Heart left ventricle (tissue), 16 donors: Measurements from ENCODE around the gene ENOX1. TPM values are rescaled to one million over a fixed set of nuclear protein-coding genes. Genes with fewer than 3 reads are reported as not detected.

Experiments used
- ATAC-seq, 4 donors: fragments of 200-7000 bp; cut with Tn5 transposase; one replicate each; pipeline ENCODE4 v1.9.1; 2020 to 2022; ENCODE audit warnings: moderate library complexity in 4 of 4, mild to moderate bottlenecking in 3 of 4, moderate number of reproducible peaks in 1 of 4
- DNase-seq, 5 donors: peaks; one replicate each; pipeline ENCODE4 v3.0.0-alpha.2; 2020
- H3K27ac ChIP-seq, 12 donors: fragments of 200-600 bp; sonication (generic) in 4 of 12; one replicate each; pipeline versions ENCODE4 v1.5.0 to v1.8.0; 2016 to 2022; ENCODE audit warnings: mild to moderate bottlenecking in 2 of 12
- H3K27me3 ChIP-seq, 9 donors: fragments of 200-600 bp; sonication (generic) in 2 of 9; one replicate each; pipeline versions ENCODE4 v1.5.1 to v1.8.0; 2016 to 2022; ENCODE audit warnings: mild to moderate bottlenecking in 3 of 9
- H3K36me3 ChIP-seq, 9 donors: fragments of 200-600 bp; sonication (generic) in 2 of 9; one replicate each; pipeline versions ENCODE4 v1.5.0 to v1.8.0; 2018 to 2022; ENCODE audit warnings: mild to moderate bottlenecking in 2 of 9
- H3K4me1 ChIP-seq, 12 donors: fragments of 200-600 bp; sonication (generic) in 4 of 12; one replicate each; pipeline versions ENCODE4 v1.5.0 to v1.8.0; 2016 to 2022; ENCODE audit warnings: mild to moderate bottlenecking in 3 of 12
- H3K4me3 ChIP-seq, 12 donors: fragments of 200-600 bp; sonication (generic) in 4 of 12; one replicate each; pipeline versions ENCODE4 v1.5.0 to v1.8.0; 2017 to 2022; ENCODE audit warnings: mild to moderate bottlenecking in 9 of 12, moderate library complexity in 4 of 12
- H3K9me3 ChIP-seq, 12 donors: fragments of 200-600 bp; sonication (generic) in 4 of 12; one replicate each; pipeline versions ENCODE4 v1.5.0 to v1.8.0; 2016 to 2022; ENCODE audit warnings: mild to moderate bottlenecking in 1 of 12
- CTCF ChIP-seq, 12 donors: fragments of 200-600 bp; sonication (generic) in 4 of 12; IDR thresholded peaks; one replicate each; pipeline versions ENCODE4 v1.5.0 to v1.8.0; 2018 to 2022; ENCODE audit warnings: antibody characterized with exemption in 12 of 12, mild to moderate bottlenecking in 5 of 12
- POLR2A ChIP-seq, 2 donors: fragments of 450-650 bp; IDR thresholded peaks; one replicate each; pipeline ENCODE4 v1.6.1; 2017; ENCODE audit warnings: antibody characterized with exemption in 2 of 2, mild to moderate bottlenecking in 2 of 2, moderate library complexity in 2 of 2
- WGBS, 4 donors: extraction: QIAGEN DNeasy Blood & Tissue Kit in 2 of 4; methylation state at CpG; one replicate each; pipeline versions ENCODE4 v1.1.5 to v1.1.7; 2013 to 2018; 5-methylcytosine and 5-hydroxymethylcytosine counted together
- intact Hi-C, 10 donors: fragments of 100-400 bp; cut with DNase I; formaldehyde crosslinking; loops; one replicate each; pipeline versions ENCODE4 v1.11.1 to v1.14.2; 2022
- polyA plus RNA-seq, 2 donors: library from polyadenylated mRNA; stranded (reverse); fragments of 200-250 nt; gene quantifications; one replicate each; pipeline ENCODE4 v1.2.3, GENCODE V29; 2013
- total RNA-seq, 9 donors: library from RNA; depleted of rRNA in 2 of 9; stranded (reverse); fragments of >200 nt in 2 of 9; fragmentation: NEBNext Ultra II Directional in 3 of 9; extraction: Animal tissue kit (Norgen Biotek cat#: 25700) in 3 of 9; gene quantifications; one replicate each; pipeline versions ENCODE4 v1.1.0 to v1.2.4, GENCODE V29; 2016 to 2023
- donor health status: ischemic (EF 13 %, LVEDD 7.1; RV severe dilation, severe dysfunction).
- donor health status: healthy with polysubstance abuse.
- donor health status: DM: no; HTN: yes; CAD: no.
- donor health status: DM: no; HTN: no; CAD: no.
- donor health status: ischemic (EF 25% LVEDD 6.9; RV normal size, moderate dysfunction).
- donor health status: ischemic (EF 25% LVEDD 5.7; RV mildly dilated, moderate dysfunction).
- donor health status: healthy.
- donor health status: DM: yes; HTN: yes; CAD: no.
- donor health status: ischemic (EF 35%, LVEDD 5.7; RV mildly dilated, moderate dysfunction).
- donor health status: nonischemic (EF 11% LVEDD 7.7; RV severe dilation, severe dysfunction).
- donor health status: DM: yes; HTN: yes; CAD: no.
- donor health status: PGD.
- donor health status: ischemic (EF 29% LVEDD 5.4; RV normal size, mild dysfunction).
- donor health status: nonischemic (EF 23%, LVEDD 6.1; RV moderate dilation, normal function).

ENOX1 gene
- total and polyA plus RNA-seq, 11 donors: 2.0 to 10.1 (median 5.4) TPM

GRCh38 chr13:43348397-43348796 lies 438.4 kb downstream of the ENOX1 start:
- H3K9me3 ChIP-seq: no peaks in the 10 kb centered on the region
- no peaks in the 10 kb centered on the region for H3K27me3 ChIP-seq
- DNase-seq (no peak), ATAC-seq (no peak)
- peaks cover 0 to 9% (median 0%) of the 10 kb centered on the region in 12 donors for H3K4me1 ChIP-seq
- H3K27ac ChIP-seq: no peak overlapping the region
- no peaks in the 10 kb centered on the region for H3K36me3 ChIP-seq
- intact Hi-C loops: no loop called here
- WGBS, 4 donors: 83 to 91% (median 87%) methylated on average over 4 of the region's 4 CpGs
- no peak overlapping the region for H3K4me3 ChIP-seq
- no peak for TF ChIP-seq POLR2A (IDR thresholded peaks at IDR 0.05)
- TF ChIP-seq CTCF (IDR thresholded peaks at IDR 0.05): no peak

- DNase-seq (no peak), ATAC-seq (no peak)
- H3K36me3 ChIP-seq: no peaks in the 10 kb centered on the region
- no peaks in the 10 kb centered on the region for H3K27me3 ChIP-seq
- H3K9me3 ChIP-seq: no peaks in the 10 kb centered on the region
- H3K4me1 ChIP-seq: peaks cover 0 to 9% (median 0%) of the 10 kb centered on the region in 12 donors
- TF ChIP-seq CTCF (IDR thresholded peaks at IDR 0.05): no peak
- no peak for TF ChIP-seq POLR2A (IDR thresholded peaks at IDR 0.05)
- 89 to 93% (median 92%) methylated on average over 10 of the region's 10 CpGs for WGBS, 4 donors
- intact Hi-C loops: no loop called here
- no peak overlapping the region for H3K27ac ChIP-seq
- H3K4me3 ChIP-seq: no peak overlapping the region
Measured at GRCh38 chr13:43347877-43348276, 438.9 kb downstream of the ENOX1 start.

- DNase-seq (no peak), ATAC-seq (no peak)
- WGBS, 4 donors: 37 to 53% (median 48%) methylated on average over 4 of the region's 4 CpGs
- Histone ChIP-seq H3K9me3 (no peaks in the 10 kb centered on the region), H3K27ac (no peak overlapping the region), H3K36me3 (no peaks in the 10 kb centered on the region), H3K4me1 (peaks cover 0 to 9% (median 0%) of the 10 kb centered on the region in 12 donors), H3K27me3 (no peaks in the 10 kb centered on the region), H3K4me3 (no peak overlapping the region)
- TF ChIP-seq POLR2A (IDR thresholded peaks at IDR 0.05) (no peak), CTCF (IDR thresholded peaks at IDR 0.05) (no peak)
- intact Hi-C loops: no loop called here
Measured at GRCh38 chr13:43346427-43346826, 440.3 kb downstream of the ENOX1 start.

- TF ChIP-seq CTCF (IDR thresholded peaks at IDR 0.05) (no peak), POLR2A (IDR thresholded peaks at IDR 0.05) (no peak)
Measured at GRCh38 chr13:43343645-43344044, 443.1 kb downstream of the ENOX1 start.

More at GRCh38 chr13:43343645-43344044, 443.1 kb downstream of the ENOX1 start:
- Histone ChIP-seq H3K4me1 (peaks cover 0 to 9% (median 0%) of the 10 kb centered on the region in 12 donors), H3K36me3 (no peaks in the 10 kb centered on the region), H3K9me3 (no peaks in the 10 kb centered on the region), H3K27me3 (no peaks in the 10 kb centered on the region), H3K4me3 (no peak overlapping the region), H3K27ac (no peak overlapping the region)
- ATAC-seq (no peak), DNase-seq (no peak)
- intact Hi-C loops: no loop called here
- 95 to 98% (median 95%) methylated on average over 2 of the region's 2 CpGs for WGBS, 4 donors
